Hematopoietic multipotent progenitor cell treated with erythropoietin and hydrocortisone succinate and interleukin-3 and kit ligand, for 6 days (in vitro differentiated cells): ENCODE results near the gene CABP7.
A peak's percentile ranks its signal among the peaks of the same experiment; 100 is the strongest.

ENCODE experiments used
- DNase-seq: peaks from one replicate; pipeline ENCODE4 v3.0.0-alpha.2; 2015

CABP7 gene

DNA sequence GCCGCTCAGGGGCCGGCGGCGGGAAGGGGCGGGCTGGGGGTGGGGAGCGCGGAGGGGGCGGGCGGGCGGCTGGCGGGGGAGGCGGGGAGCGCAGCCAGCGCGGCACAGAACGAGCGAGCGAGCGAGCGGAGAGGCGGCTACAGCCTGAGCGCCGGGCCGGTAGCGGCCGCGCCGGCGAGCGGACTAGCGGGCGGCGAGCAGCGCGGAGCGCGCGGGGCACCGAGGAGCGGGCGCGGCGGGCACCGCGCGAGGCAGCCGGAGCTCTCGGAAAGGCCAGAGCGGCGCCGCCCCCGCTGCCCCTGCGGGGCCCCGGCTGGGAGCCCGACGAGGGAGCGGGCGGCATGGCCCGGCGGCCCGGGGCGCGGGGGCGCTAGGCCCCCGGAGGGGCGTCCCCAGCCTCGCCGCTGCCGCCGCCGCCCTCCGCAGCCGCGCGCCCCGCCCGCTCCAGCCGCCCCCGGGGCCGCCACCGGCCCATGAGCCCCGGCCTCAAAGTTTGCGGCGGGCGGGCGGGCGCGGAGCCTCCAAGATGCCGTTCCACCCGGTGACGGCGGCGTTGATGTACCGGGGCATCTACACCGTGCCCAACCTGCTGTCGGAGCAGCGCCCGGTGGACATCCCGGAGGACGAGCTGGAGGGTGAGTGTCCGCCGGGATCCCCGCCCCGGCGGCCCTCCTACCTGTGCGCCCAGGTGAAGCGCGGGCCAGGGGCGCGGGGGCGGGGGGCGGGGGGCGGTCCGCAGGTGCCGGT is at the start of gene CABP7:
Gene CABP7, plus strand, starts transcription at position 105 of the 747 bp plus-strand sequence. Its CDS starts 422 bp downstream, at position 527.
- no peak for DNase-seq

GRCh38 chr22:29670626-29671025 is 49.2 kb upstream of the CABP7 start:
- no peak for DNase-seq

- DNase-seq, result no peak
These were observed 46.3 kb upstream of the CABP7 start for GRCh38 chr22:29673361-29674066.

DNA sequence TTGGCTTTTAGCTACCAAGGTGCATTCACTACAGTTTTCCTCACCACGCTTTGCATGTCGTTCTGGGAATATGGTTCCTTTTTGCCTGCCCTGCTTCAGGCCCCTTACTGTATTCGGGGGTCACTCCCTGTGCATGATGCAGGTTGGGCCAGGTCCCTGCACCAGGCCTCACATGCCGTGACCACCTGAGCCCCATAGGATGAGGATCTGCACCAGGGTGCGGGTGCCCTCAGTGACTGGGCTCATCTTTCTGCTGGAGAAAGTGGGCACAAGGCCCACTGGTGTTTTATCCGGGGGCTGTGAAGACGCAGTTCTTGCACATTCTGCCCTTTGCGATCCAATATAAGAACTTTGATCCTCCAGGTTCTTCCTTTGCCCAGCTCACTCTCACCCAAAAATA is 45.7 kb upstream of the CABP7 start:
- no peak for DNase-seq

GRCh38 chr22:29679316-29679715 is 40.5 kb upstream of the CABP7 start:
- DNase-seq, result no peak

DNA sequence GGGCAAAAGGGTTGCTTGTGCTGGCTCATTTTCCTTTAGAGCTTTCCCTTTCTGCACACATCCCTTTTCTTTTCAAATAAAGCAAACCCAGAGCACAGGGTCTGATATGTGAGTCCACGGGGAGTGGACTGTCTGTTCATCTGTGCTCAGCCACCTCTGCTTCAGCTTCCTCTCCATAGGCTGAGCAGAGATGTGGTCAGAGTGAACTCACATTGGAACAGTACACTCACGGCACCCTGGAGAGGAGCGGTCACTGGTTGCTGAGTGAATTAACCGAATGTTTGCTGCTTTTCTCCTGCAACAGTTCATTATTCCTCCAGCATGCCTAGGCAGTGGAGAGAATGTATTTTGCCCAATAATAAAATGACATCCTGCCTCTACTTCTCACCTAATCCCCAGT is 36.3 kb upstream of the CABP7 start:
- DNase-seq, result no peak

DNA sequence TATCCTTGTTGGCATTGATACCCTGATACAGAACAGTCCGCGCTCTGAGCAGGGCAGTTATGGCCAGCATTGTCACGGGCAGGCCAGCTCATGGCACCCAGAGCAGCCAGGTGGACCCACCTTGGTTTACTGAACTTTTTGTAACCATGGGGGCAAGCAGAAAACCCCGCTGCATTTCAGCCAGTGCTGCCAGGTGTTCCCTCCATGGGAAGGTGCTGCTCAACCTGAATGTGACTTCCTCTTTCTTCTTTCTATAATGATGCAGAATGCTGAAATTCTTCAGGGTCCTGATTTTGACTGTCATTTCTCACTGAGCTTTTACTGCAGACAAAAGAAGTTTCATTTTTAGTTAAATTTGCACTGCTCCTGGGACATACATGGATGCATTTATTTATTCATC is 35.6 kb upstream of the CABP7 start:
- no peak for DNase-seq

GRCh38 chr22:29689206-29689879 is 30.5 kb upstream of the CABP7 start:
- no peak for DNase-seq

GRCh38 chr22:29689880-29690213 is 30.0 kb upstream of the CABP7 start:
- DNase-seq, result peak; percentile 81

- no peak for DNase-seq
These were observed 29.3 kb upstream of the CABP7 start for GRCh38 chr22:29690476-29690875.

GRCh38 chr22:29691636-29692326 is 28.0 kb upstream of the CABP7 start:
- DNase-seq, result no peak

DNA sequence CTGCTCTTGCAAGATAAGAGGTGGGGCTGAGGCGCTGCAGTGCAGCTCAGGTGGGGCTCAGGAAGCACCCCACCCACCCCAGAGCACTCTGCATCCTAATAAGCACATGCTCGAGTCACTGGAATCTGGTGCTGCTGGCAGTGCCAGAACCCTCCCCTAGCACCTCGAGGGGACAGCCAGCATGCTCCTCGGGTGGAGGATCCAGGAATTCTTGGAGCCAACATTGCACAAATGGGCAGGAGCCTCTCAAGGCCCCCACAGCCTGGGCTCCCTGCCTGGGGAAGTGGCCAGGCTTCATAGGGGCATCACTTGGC is 27.5 kb upstream of the CABP7 start:
- peak; percentile 61 for DNase-seq

DNA sequence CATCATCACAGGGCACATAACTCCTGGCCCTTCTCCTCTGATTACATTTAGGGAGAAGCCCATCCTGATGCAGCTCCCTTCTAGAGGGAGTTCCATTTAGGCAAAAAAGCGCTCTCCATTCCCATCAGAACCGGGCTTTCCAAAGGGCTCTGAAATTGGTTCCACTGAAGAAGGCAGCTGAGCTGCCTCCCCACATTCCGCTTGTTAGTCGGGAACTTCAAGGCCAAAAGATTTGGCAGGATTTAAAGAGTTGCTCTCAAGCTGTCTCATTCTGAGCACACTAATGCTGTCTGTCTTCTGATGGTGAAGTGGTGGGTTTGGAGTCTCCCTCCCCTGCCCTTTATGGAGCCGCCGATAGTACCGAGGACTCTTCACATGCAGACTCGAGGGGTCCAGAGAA is 26.6 kb upstream of the CABP7 start:
- DNase-seq, result no peak

GRCh38 chr22:29693671-29694070 is 26.1 kb upstream of the CABP7 start:
- DNase-seq, result no peak

GRCh38 chr22:29695129-29695926 is 24.5 kb upstream of the CABP7 start:
- DNase-seq, result no peak

DNA sequence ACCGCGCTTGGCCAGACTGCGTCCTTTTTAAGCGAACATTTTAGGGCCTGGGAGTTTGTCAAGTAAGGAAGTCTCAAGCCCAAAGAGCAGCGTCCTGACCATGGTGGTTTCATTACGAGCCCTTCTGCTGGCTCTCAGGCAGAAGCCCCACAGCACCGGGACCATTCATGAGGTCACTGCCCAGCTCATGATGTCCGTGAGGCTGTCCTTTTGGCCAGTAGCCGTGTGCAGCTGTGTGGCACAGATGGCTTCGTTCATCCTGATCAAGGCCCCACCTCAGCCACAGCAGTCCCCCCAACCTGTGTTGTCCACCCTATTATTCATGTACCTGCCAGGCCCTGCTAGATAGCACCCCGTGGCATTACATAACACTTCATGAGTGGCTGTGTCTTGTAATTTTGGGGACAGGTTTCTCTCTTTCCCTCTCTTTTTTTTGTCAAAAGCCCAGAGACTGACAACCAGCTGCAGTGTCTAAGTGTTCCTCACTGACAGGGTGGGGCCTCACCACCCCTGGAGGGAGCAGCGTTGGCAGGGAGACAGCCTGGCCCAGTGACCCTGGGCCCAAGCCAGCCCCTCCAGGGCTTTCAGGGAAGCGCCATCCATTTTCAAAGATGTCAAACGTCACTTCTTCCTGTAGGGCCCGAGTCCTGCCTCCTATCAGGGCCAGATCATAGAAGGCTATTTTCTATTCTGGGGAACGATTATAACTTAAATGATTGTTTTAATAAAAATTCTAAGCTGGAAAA is 21.8 kb upstream of the CABP7 start:
- DNase-seq, result no peak

- DNase-seq, result peak; percentile 40
These were observed 19.4 kb upstream of the CABP7 start for GRCh38 chr22:29700206-29700899.

DNA sequence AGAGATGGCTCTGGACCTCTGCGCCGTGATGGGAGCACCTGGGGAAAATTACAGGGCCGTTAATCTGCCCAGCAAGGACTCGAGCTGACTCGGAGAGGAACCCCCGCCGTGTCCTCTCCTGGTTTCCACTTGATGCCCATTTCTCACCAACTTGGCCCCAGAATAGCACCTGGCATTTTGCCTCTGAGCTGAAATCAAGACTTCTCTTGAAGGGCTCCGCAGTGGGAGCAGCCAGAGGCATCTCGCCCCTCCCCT is 19.0 kb upstream of the CABP7 start:
- no peak for DNase-seq

GRCh38 chr22:29701155-29701999 is 18.4 kb upstream of the CABP7 start:
- peak; percentile 86 for DNase-seq
